Mesenchymal stem cell (in vitro differentiated cells and primary cell): ENCODE data around the gene AUTS2.

Source experiments
- DNase-seq: peaks from one replicate; pipeline ENCODE4 v3.0.0-alpha.2; 2013
- H2AFZ ChIP-seq: one replicate; pipeline ENCODE4 v1.6.1; 2013; ENCODE audit warnings: low read depth, mild to moderate bottlenecking, control low read depth, inconsistent platforms, low read length, moderate library complexity
- H2AK5ac ChIP-seq: 2 replicates; pipeline ENCODE4 v1.6.1; 2013; ENCODE audit warnings: low read length, moderate library complexity, mild to moderate bottlenecking, inconsistent platforms; ENCODE audit not compliant: severe bottlenecking
- H2BK120ac ChIP-seq: one replicate; pipeline ENCODE4 v1.6.1; 2013; ENCODE audit warnings: low read depth, mild to moderate bottlenecking, inconsistent platforms, low read length, moderate library complexity
- H2BK12ac ChIP-seq, 2 experiments: one replicate each; pipeline ENCODE4 v1.6.1; 2013; ENCODE audit warnings: inconsistent platforms in 2 of 2, low read length in 2 of 2, mild to moderate bottlenecking in 2 of 2, moderate library complexity in 2 of 2, control low read depth in 1 of 2
- H2BK15ac ChIP-seq: one replicate; pipeline ENCODE4 v1.6.1; 2013; ENCODE audit warnings: mild to moderate bottlenecking, low read depth, inconsistent platforms; ENCODE audit not compliant: poor library complexity, severe bottlenecking
- H2BK5ac ChIP-seq: 2 replicates; pipeline ENCODE4 v1.6.1; 2013; ENCODE audit warnings: low read depth, mild to moderate bottlenecking, low read length, control low read depth, inconsistent platforms; ENCODE audit not compliant: poor library complexity, severe bottlenecking
- H3K14ac ChIP-seq, 2 experiments: one replicate each; pipeline ENCODE4 v1.6.1; 2013; ENCODE audit warnings: inconsistent platforms in 2 of 2, low read length in 2 of 2, control low read depth in 1 of 2, mild to moderate bottlenecking in 1 of 2, moderate library complexity in 1 of 2
- H3K18ac ChIP-seq, 2 experiments: one replicate each; pipeline ENCODE4 v1.6.1; 2013; ENCODE audit warnings: inconsistent platforms in 2 of 2, low read length in 2 of 2, control low read depth in 1 of 2, low read depth in 1 of 2, mild to moderate bottlenecking in 1 of 2
- H3K23ac ChIP-seq, 2 experiments: one replicate each; pipeline ENCODE4 v1.6.1; 2013; ENCODE audit warnings: inconsistent platforms in 2 of 2, low read length in 2 of 2, mild to moderate bottlenecking in 2 of 2, moderate library complexity in 2 of 2, control low read depth in 1 of 2
- H3K27ac ChIP-seq: 2 replicates; pipeline ENCODE4 v1.5.1; 2013; ENCODE audit warnings: mild to moderate bottlenecking, moderate library complexity, low read length, control low read depth, inconsistent platforms; ENCODE audit not compliant: poor library complexity, severe bottlenecking
- H3K27me3 ChIP-seq, 2 experiments: 2 replicates each; pipeline versions ENCODE4 v1.6.1 to v1.7.0; 2013; ENCODE audit warnings: low read length in 2 of 2, mild to moderate bottlenecking in 2 of 2, moderate library complexity in 2 of 2, control low read depth in 1 of 2, inconsistent platforms in 1 of 2; ENCODE audit not compliant: control insufficient read depth in 1 of 2, insufficient read depth in 1 of 2
- H3K36me3 ChIP-seq, 2 experiments: 2 replicates each; pipeline versions ENCODE4 v1.6.1 to v1.7.0; 2013; ENCODE audit warnings: low read length in 2 of 2, control low read depth in 1 of 2, inconsistent platforms in 1 of 2, low read depth in 1 of 2, mild to moderate bottlenecking in 1 of 2; ENCODE audit not compliant: insufficient read depth in 2 of 2, control insufficient read depth in 1 of 2
- H3K4ac ChIP-seq, 2 experiments: one replicate each; pipeline ENCODE4 v1.6.1; 2013; ENCODE audit warnings: inconsistent platforms in 2 of 2, low read length in 2 of 2, mild to moderate bottlenecking in 2 of 2, moderate library complexity in 2 of 2, control low read depth in 1 of 2, low read depth in 1 of 2
- H3K4me1 ChIP-seq: 2 replicates; pipeline ENCODE4 v1.6.1; 2013; ENCODE audit warnings: low read depth, low read length, control low read depth; ENCODE audit not compliant: control insufficient read depth, insufficient read depth
- H3K4me2 ChIP-seq: 2 replicates; pipeline ENCODE4 v1.6.1; 2013; ENCODE audit warnings: low read length, mild to moderate bottlenecking, inconsistent platforms; ENCODE audit not compliant: poor library complexity, severe bottlenecking
- H3K4me3 ChIP-seq, 2 experiments: 2 replicates each; pipeline versions ENCODE4 v1.5.1 to v1.7.0; 2013; ENCODE audit warnings: low read length in 2 of 2, mild to moderate bottlenecking in 2 of 2, control low read depth in 1 of 2, low read depth in 1 of 2; ENCODE audit not compliant: insufficient read depth in 1 of 2
- H3K79me1 ChIP-seq: replicated peaks from 2 replicates; pipeline ENCODE4 v1.6.1; 2013; ENCODE audit warnings: mild to moderate bottlenecking, control low read depth, low read length, inconsistent platforms; ENCODE audit not compliant: poor library complexity, severe bottlenecking
- H3K9ac ChIP-seq: 2 replicates; pipeline ENCODE4 v1.7.0; 2013; ENCODE audit warnings: mild to moderate bottlenecking, low read length, moderate library complexity
- H3K9me3 ChIP-seq: 2 replicates; pipeline ENCODE4 v1.7.0; 2013; ENCODE audit warnings: mild to moderate bottlenecking, low read length; ENCODE audit not compliant: control insufficient read depth
- H4K8ac ChIP-seq: one replicate; pipeline ENCODE4 v1.6.1; 2013; ENCODE audit warnings: inconsistent platforms, mild to moderate bottlenecking, low read length, moderate library complexity
- H4K91ac ChIP-seq: one replicate; pipeline ENCODE4 v1.6.1; 2013; ENCODE audit warnings: mild to moderate bottlenecking, low read length, inconsistent platforms
- WGBS: methylation state at CpG from one replicate; pipeline ENCODE4 v1.1.7; 2013; ENCODE audit warnings: mixed read lengths; 5-methylcytosine and 5-hydroxymethylcytosine counted together

Gene AUTS2

DNA sequence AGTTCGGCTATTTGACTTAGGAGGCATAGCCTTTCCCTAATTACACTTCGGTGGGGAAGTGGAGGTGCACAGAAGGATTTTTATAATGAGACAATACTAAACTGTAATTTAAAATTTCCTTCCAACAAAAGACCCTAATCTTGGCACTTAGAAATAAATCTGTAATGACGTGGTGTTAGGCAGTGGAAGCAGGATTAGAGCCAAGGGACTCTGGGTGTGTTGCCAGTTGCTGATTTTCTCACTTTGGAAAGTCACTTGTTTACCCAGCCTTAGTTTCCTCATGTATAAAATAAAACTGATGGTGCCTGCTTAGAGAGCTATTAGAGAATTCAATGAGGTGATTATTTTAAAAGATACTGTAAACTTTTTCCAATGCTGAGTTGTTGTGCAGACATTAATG, 287.2 kb downstream of the AUTS2 start:
- H3K14ac ChIP-seq, result no peak overlapping the region
- no peak overlapping the region for H2BK5ac ChIP-seq
- peaks cover 17% of the 10 kb centered on the region for H3K79me1 ChIP-seq
- H2BK120ac ChIP-seq, result no peak overlapping the region
- H2BK15ac ChIP-seq, result no peak overlapping the region
- H3K4ac ChIP-seq, result no peak overlapping the region
- no peak overlapping the region for H2AFZ ChIP-seq
- no peaks in the 10 kb centered on the region for H3K9me3 ChIP-seq
- no peak overlapping the region for H3K27ac ChIP-seq
- H3K27me3 ChIP-seq, result no peaks in the 10 kb centered on the region
- no peak overlapping the region for H3K18ac ChIP-seq
- 43% methylated on average over 1 of the region's 3 CpGs for WGBS
- H2AK5ac ChIP-seq, result no peak overlapping the region
- H3K23ac ChIP-seq, result no peak overlapping the region
- no peak overlapping the region for H3K4me2 ChIP-seq
- no peak overlapping the region for H2BK12ac ChIP-seq
- H3K4me1 ChIP-seq, result no peaks in the 10 kb centered on the region
- H3K9ac ChIP-seq, result no peak overlapping the region
- H3K36me3 ChIP-seq, result no peaks in the 10 kb centered on the region
- H4K8ac ChIP-seq, result no peak overlapping the region
- no peak for DNase-seq
- H3K4me3 ChIP-seq, result no peak overlapping the region
- H4K91ac ChIP-seq, result no peak overlapping the region

DNA sequence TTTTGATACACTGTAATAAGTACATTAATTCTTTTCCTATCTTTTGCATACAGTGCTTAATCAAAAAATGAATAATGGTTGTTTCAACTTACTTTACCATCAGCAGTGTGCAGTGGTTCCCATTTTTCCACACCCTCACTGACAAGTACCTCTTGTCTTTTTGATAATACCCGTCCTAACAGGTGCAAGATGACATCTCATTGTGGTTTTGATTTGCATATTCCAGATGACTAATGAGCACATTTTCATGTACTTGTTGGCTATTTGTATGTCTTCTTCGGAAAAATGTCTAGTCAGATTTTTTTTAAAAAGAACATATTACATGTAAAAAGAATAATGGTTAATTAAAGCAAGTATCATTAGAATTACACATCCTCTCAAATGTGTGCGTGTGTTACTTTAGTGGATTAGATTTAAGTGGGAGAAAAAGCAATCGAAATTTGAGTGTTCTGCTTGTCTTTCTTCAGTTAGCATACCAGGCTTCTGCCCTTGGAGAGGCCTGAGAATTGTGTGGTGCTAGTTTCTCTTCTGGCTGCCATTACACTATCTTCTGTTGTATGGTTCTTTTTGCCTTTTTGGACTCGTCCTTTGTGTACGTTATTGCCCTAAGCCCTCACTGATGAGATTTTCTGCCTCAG, 291.2 kb downstream of the AUTS2 start:
- Histone ChIP-seq H3K4me3 (peak overlapping the region in 1 of 2 experiments; percentile 65), H3K4ac (no peak overlapping the region), H3K4me2 (no peak overlapping the region), H3K14ac (no peak overlapping the region), H2BK15ac (no peak overlapping the region), H3K18ac (no peak overlapping the region), H3K9ac (peak overlapping the region; percentile 79), H3K4me1 (no peaks in the 10 kb centered on the region), H2AK5ac (no peak overlapping the region), H3K79me1 (peaks cover 16% of the 10 kb centered on the region), H2AFZ (no peak overlapping the region), H3K36me3 (no peaks in the 10 kb centered on the region), H2BK5ac (no peak overlapping the region), H3K23ac (no peak overlapping the region), H3K27me3 (no peaks in the 10 kb centered on the region), H4K91ac (no peak overlapping the region), H3K27ac (no peak overlapping the region), H3K9me3 (no peaks in the 10 kb centered on the region), H2BK12ac (no peak overlapping the region), H4K8ac (no peak overlapping the region), H2BK120ac (no peak overlapping the region)
- 85% methylated on average over 5 of the region's 6 CpGs for WGBS
- DNase-seq, result no peak

DNA sequence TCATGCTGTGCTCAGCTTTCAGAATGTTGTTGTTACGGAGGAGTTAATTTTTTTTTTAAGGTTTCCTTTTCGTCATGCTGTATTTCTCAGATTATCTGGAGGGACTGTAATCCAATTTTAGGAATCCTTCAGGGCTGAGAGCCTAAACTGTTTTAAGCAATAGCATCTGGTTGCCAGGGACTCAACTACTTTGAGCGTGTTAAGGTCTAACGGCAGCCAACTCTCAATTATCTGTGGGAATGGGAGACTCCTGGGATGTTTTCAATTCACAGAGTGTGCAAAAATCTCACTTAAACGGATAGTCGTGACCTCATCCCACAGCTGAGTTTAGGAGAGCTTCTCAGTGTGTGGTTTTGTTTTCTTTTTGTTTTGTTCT, 291.7 kb downstream of the AUTS2 start:
- H3K9ac ChIP-seq, result peak overlapping the region; percentile 79
- H3K4me3 ChIP-seq, result peak overlapping the region in 1 of 2 experiments; percentile 65
- H3K27me3 ChIP-seq, result no peaks in the 10 kb centered on the region
- no peak for DNase-seq
- no peaks in the 10 kb centered on the region for H3K9me3 ChIP-seq
- no peak overlapping the region for H3K4me2 ChIP-seq
- H4K8ac ChIP-seq, result no peak overlapping the region
- no peak overlapping the region for H2BK12ac ChIP-seq
- H3K27ac ChIP-seq, result no peak overlapping the region
- H3K23ac ChIP-seq, result no peak overlapping the region
- H2AK5ac ChIP-seq, result no peak overlapping the region
- no peak overlapping the region for H3K4ac ChIP-seq
- H2AFZ ChIP-seq, result no peak overlapping the region
- WGBS, result 89% methylated on average over 6 of the region's 6 CpGs
- H2BK120ac ChIP-seq, result no peak overlapping the region
- H3K18ac ChIP-seq, result no peak overlapping the region
- H4K91ac ChIP-seq, result no peak overlapping the region
- H3K79me1 ChIP-seq, result peaks cover 15% of the 10 kb centered on the region
- H3K36me3 ChIP-seq, result no peaks in the 10 kb centered on the region
- no peak overlapping the region for H3K14ac ChIP-seq
- no peak overlapping the region for H2BK15ac ChIP-seq
- H2BK5ac ChIP-seq, result no peak overlapping the region
- H3K4me1 ChIP-seq, result no peaks in the 10 kb centered on the region

GRCh38 chr7:69892790-69893189, 294.5 kb downstream of the AUTS2 start:
- Histone ChIP-seq H2BK12ac (no peak overlapping the region), H3K23ac (no peak overlapping the region), H3K79me1 (peaks cover 20% of the 10 kb centered on the region), H3K18ac (no peak overlapping the region), H2BK5ac (no peak overlapping the region), H3K4me1 (peaks cover 2% of the 10 kb centered on the region), H3K27ac (no peak overlapping the region), H3K27me3 (no peaks in the 10 kb centered on the region), H3K4ac (no peak overlapping the region), H3K9ac (no peak overlapping the region), H4K8ac (no peak overlapping the region), H4K91ac (no peak overlapping the region), H2AK5ac (no peak overlapping the region), H3K14ac (no peak overlapping the region), H3K36me3 (no peaks in the 10 kb centered on the region), H2BK120ac (no peak overlapping the region), H3K4me3 (no peak overlapping the region), H2BK15ac (no peak overlapping the region), H3K9me3 (no peaks in the 10 kb centered on the region), H2AFZ (no peak overlapping the region), H3K4me2 (no peak overlapping the region)
- DNase-seq, result no peak
